AG09319 (cell line): ENCODE results near the gene RELL1.

ENCODE experiments used
- DNase-seq: peaks from one replicate; pipeline ENCODE4 v3.0.0-alpha.2; 2010; ENCODE audit warnings: low read depth; ENCODE audit errors: extremely low read depth
- TF ChIP-seq, protein P1 (sequence below): IDR thresholded peaks from 2 replicates; pipeline ENCODE4 v1.5.1; 2011; ENCODE audit warnings: low read depth, mild to moderate bottlenecking, inconsistent platforms, low read length, moderate library complexity

Gene RELL1

GRCh38 chr4:37684154-37684553, 2.0 kb downstream of the RELL1 start:
- TF ChIP-seq, protein P1, sequence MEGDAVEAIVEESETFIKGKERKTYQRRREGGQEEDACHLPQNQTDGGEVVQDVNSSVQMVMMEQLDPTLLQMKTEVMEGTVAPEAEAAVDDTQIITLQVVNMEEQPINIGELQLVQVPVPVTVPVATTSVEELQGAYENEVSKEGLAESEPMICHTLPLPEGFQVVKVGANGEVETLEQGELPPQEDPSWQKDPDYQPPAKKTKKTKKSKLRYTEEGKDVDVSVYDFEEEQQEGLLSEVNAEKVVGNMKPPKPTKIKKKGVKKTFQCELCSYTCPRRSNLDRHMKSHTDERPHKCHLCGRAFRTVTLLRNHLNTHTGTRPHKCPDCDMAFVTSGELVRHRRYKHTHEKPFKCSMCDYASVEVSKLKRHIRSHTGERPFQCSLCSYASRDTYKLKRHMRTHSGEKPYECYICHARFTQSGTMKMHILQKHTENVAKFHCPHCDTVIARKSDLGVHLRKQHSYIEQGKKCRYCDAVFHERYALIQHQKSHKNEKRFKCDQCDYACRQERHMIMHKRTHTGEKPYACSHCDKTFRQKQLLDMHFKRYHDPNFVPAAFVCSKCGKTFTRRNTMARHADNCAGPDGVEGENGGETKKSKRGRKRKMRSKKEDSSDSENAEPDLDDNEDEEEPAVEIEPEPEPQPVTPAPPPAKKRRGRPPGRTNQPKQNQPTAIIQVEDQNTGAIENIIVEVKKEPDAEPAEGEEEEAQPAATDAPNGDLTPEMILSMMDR, result no peak
- DNase-seq, result no peak

- TF ChIP-seq, protein P1, result no peak
- no peak for DNase-seq
These were observed 3.3 kb downstream of the RELL1 start for GRCh38 chr4:37682701-37683401.

GRCh38 chr4:37680089-37680488, 6.1 kb downstream of the RELL1 start:
- TF ChIP-seq, protein P1, result no peak
- no peak for DNase-seq

DNA sequence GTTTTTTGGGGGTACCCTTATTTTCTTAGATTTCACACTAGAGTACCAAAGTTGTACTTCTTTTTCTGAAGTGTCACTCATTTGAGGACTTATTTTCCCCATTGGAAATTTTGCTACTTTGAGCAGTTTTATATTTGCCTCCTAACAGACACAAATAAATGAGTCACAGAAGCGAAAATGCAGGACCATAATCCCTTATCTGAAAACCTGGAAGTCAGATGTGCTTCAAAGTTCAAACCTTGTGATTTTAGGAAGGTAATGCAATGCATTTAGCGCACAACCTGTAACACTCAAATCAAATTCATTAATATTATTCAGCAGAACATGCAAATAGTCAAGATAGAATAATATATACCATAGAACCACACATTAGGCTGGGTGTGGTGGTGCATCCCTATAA, 6.9 kb downstream of the RELL1 start:
- TF ChIP-seq, protein P1, result no peak
- DNase-seq, result no peak

DNA sequence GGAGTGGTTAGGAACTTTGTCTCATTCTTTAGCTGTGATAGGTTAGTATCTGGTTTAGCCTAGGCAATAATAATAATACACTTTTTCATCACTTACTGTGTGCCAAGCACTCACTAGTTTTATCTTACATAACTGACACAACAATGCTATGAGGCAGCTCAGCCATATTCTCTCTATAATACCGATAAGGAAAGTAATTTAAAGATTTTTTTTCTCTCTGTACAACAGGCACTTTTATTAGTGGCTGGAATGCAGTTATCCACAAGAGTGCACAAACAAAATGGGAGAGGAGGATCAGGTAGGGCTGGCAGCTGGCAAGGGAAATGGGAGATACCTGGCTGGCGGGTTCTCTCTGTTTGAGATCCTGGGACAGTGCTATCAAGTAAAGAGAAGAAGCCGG, 7.6 kb downstream of the RELL1 start:
- DNase-seq, result no peak
- TF ChIP-seq, protein P1, result no peak

- DNase-seq, result no peak
- TF ChIP-seq, protein P1, result no peak
These were observed 10.4 kb downstream of the RELL1 start for GRCh38 chr4:37675587-37676290.

GRCh38 chr4:37674439-37674838, 11.7 kb downstream of the RELL1 start:
- DNase-seq, result no peak

More at GRCh38 chr4:37674439-37674838, 11.7 kb downstream of the RELL1 start:
- TF ChIP-seq, protein P1, result no peak
